DOHH2 (cell line): Measurements from ENCODE around the gene AKT1S1.

Experiments used
- EZH2phosphoT487 ChIP-seq: fragments of 200-600 bp; sonication (generic); IDR thresholded peaks from 2 replicates; pipeline ENCODE4 v1.6.1; 2017; ENCODE audit warnings: borderline replicate concordance, mild to moderate bottlenecking, antibody characterized with exemption, low read length, moderate library complexity, mixed read lengths
- TF ChIP-seq, protein P1 (sequence below): fragments of 200-600 bp; sonication (generic); IDR thresholded peaks from one replicate; pipeline ENCODE4 v1.5.1; 2014; ENCODE audit warnings: antibody characterized with exemption, mild to moderate bottlenecking, low read depth, low read length; ENCODE audit not compliant: poor library complexity, severe bottlenecking

DNA sequence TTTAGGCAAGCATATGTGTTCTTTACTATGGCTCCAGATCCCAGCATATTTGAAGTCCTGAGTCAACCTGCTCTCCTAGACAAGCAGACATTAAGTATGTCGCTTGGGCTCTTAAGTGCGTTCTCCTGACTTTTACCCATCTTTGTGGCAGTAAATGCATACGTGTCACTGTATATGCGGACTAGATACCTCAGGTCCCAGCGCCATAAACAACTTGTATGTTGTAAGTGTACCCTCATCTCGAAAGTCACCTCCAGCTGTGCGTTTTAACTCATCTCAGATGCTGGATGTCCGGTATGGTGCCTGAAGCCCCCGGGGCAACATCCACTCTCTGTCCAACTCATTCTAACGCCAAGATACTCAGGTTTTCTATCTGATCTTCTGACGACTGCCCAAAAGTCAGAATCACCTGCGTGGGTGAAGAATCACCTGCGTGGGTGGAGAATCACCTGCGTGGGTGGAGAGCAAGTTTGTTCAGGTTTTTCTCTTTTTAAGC lies 24.5 kb downstream of the AKT1S1 start:
- TF ChIP-seq, protein P1, sequence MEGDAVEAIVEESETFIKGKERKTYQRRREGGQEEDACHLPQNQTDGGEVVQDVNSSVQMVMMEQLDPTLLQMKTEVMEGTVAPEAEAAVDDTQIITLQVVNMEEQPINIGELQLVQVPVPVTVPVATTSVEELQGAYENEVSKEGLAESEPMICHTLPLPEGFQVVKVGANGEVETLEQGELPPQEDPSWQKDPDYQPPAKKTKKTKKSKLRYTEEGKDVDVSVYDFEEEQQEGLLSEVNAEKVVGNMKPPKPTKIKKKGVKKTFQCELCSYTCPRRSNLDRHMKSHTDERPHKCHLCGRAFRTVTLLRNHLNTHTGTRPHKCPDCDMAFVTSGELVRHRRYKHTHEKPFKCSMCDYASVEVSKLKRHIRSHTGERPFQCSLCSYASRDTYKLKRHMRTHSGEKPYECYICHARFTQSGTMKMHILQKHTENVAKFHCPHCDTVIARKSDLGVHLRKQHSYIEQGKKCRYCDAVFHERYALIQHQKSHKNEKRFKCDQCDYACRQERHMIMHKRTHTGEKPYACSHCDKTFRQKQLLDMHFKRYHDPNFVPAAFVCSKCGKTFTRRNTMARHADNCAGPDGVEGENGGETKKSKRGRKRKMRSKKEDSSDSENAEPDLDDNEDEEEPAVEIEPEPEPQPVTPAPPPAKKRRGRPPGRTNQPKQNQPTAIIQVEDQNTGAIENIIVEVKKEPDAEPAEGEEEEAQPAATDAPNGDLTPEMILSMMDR = no peak
- TF ChIP-seq EZH2phosphoT487 = no peak
